T47D (cell line): Measurements from ENCODE around the gene ENO4.

Source experiments
- DNase-seq, 2 experiments: peaks; one replicate each; pipeline versions ENCODE4 v3.0.0 to v3.0.0-alpha.2; 2011 to 2012; ENCODE audit warnings: low read depth in 1 of 2, low spot score in 1 of 2
- JUND ChIP-seq: IDR thresholded peaks from 2 replicates; pipeline ENCODE4 v1.6.1; 2012; ENCODE audit warnings: low read depth
- in situ Hi-C: cut with HindIII; loops from 2 replicates; pipeline ENCODE4 v1.10.0; 2016; ENCODE audit warnings: low sequenced_read_pairs, low pct_unique_long_range_greater_than_20kb

ENO4 gene

DNA sequence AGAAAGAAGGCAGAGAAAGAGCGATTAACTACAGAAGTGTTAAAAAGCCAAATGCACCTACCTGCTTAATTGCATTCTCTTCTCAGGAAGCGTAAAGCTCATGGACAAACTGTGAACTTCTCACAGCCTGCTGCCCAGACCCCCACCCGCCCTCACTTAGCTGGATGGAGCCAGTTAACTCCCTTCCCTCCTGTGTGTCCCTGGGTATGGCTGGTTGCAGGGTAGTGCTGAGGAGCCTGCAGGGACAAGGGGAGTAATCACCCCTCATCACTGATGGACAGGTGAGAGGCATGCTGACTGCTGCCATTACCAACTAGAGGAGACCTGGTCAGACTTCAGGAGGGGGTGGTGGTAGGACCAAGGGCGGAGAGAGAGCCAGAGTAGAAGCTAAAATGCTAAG lies 37.5 kb downstream of the ENO4 start:
- in situ Hi-C loops: no loop called here
- no peak for TF ChIP-seq JUND
- no peak for DNase-seq

DNA sequence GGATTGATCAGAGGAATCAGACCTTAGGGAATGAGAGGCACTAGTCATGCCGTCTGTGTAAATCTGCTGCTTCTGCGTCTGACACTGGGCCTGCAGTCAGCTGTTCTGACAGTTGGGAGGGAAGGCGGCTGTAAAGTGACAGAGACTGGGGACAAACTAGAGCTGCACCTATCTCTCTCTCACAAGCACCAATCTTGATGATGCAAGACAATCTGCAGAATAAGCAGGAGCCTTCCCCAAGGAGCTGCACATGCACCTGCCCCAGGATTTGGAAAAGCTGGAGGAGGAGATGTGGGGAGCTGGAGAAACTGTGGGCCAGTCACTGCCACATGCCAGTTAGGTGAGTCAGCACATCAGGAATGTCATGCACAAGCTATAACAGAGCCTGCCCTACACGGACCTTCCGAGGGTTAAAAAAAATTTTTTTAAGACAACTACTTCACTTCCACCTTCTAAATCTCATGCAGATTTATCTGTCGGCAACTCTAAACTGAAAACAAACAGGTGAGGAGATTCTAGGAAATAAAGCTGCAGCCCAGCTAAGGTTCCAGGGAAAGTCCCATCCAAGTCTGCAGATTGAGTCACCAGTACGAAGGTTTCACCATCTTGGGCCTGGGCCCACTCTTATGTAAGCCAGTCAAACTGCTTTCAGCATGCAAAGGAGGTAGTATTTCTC lies 39.2 kb downstream of the ENO4 start:
- TF ChIP-seq JUND: peak; percentile 78
- peak in 1 of 2 experiments; percentile 60 for DNase-seq
- in situ Hi-C loops: no loop called here

DNA sequence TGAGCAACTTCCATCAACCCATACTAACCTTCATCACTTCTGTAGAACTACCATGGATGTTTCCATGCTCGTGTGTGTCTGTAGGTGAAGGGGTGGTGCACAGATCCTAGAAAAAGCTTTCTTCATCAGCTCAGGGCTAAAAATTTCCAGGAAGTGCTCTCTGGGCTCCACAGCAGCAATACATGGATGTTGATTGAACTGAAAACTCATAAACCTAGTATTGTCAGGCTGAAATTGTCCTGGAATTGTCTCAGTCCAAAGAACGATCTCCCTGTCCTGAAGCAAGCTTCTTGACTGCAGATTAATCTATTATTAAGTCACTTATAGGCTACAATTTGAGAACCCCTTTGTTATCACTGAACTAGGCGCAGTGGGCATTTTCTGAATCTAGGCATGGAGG lies 39.8 kb downstream of the ENO4 start:
- no peak for TF ChIP-seq JUND
- DNase-seq: no peak
- in situ Hi-C loops: no loop called here

GRCh38 chr10:116891208-116891607 lies 41.9 kb downstream of the ENO4 start:
- DNase-seq: no peak
- TF ChIP-seq JUND: no peak
- in situ Hi-C loops: no loop called here

DNA sequence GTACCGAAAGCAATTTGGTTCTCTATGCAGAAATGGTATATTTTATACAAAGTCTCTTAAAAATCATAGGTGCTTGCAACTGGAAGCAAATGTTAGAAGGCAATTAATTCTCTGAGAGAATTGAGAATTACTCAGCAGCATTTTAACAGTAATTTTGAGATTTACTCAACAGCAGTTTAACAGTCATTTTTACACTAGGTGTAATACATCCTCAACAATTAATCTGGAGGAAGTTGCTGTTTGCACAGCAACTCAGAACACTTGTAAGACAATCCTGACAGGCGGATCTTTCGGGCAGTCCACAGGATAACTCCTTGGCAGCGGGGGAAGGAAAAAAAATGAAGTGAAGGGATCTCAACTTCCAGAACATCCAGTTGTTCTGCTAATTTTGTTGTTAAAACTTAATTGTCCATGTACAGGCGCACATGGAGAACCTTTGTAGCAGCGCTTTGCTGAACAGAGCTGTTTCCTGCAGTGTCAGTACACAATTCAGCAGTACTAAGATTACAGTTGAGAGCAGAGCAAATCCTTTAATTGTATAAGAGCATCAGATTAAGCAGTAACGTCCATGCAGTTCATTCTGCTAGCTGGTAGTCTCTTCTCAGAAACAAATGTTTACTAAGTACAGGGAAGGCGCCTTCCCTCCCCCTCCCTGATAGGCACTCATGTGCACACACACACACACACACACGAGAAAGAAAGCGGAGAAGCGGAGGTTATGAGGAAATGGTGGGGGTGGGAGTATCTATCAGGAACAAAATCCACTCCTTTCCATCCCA lies 43.8 kb downstream of the ENO4 start:
- in situ Hi-C loops: no loop called here
- DNase-seq: no peak
- TF ChIP-seq JUND: no peak

DNA sequence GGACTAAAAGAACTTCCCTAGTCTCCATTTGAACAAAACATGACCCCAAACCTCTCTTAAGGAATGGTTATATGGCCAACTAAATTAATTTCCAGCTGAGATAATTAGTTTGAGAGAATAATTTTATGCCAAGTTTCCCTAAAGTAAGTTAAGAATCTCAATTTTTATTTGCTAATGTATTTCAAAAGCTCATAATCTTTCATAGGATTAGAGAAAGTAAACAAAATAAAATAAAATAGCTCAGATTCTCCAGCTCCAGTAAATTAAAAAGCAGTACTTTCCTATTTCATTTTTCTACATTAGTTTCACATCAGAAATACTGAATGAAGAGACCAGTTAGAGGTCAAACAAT lies 44.4 kb downstream of the ENO4 start:
- in situ Hi-C loops: no loop called here
- TF ChIP-seq JUND: no peak
- DNase-seq: no peak

DNA sequence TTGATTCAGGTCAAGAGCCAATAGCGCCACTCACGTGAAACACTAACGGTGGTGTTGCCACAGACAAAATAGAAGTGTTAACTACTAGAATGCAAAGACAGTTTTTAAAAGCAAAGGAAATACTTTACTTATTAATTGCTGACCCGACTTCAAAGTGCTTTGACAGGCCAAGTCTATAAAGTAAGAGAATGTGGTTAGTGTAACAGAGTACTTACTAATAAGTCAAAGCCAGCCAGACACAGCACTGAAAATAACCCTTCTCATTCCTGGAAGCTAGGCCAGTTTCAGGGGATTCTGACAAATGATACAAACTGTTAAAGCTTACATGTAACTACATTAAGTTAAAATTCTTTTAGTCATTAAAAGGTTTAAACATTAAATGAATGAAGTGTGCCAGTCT lies 50.3 kb downstream of the ENO4 start:
- TF ChIP-seq JUND: no peak
- in situ Hi-C loops: no loop called here
- no peak for DNase-seq

DNA sequence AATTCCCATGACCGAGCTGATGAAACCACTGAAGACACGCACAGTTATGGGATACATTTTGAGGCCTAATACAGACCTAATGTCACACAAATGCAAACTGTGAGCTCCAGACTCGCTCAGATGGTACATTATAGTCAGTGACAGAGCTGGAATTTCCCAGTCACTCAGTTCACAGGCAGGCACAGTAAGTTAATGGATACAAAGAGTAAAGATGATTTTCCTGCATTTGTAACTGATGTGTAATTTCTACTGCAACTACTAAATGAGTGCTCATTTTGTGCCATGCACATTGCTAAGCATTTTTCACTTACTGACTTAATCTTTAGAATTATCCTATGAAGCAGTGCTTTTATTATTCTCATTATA lies 56.5 kb downstream of the ENO4 start:
- no peak for DNase-seq
- in situ Hi-C loops: no loop called here
- no peak for TF ChIP-seq JUND

DNA sequence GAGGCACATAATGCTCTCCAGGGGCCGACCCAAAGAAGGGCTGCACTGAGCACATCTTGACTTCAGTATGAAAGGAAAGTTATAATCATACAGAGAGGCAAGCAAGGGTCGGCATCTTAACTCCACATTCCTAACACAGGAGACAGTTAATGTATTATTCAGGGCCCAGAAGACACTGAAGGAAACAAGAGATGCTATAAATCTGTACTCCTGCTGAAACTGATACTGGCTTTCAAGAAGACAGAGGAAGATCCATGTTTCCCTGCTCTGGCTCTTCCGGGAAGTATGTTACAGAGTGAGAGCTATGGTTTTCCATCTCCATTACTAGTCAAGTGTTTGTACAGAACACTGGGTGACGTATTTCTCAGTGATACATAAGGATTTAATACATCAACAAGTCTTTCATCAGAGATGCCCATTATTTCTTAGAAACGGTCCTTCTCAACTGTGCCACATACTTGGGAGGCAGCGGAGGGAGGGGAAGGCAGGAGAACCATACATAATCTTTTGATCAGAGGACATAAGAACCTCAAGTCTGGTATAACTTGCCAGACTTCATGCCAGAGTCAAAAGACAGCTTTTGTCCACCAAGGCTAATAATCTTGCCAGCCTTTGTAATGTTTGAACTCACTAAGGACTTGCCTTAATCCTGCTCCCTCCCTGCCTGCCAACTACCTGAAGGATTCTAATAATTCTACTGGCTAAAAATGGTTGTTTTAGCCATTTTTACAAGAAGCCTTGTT lies 58.1 kb downstream of the ENO4 start:
- in situ Hi-C loops: no loop called here
- peak; percentile 26 to 92 for DNase-seq
- 0 out of 2 replicates have a peak, but pooled peaks have one; percentile 36 for TF ChIP-seq JUND

DNA sequence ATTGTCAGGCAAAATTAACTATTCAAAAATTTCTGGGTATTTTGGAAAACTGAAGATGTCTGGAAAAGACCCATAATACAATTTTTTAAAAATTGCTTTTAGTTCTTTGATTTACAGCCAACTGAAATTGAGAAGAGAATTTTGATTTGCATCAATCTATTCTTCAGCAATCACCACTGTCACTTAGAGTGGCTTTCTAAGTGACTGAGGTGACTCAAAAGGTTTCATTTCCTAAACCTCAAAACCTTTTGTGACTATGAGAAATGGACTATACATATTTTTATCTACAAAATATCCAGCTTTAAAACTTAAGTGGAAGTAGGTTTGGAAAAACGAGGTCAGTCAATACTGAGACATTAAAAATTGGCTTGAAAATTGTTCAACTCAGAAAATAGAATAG lies 60.0 kb downstream of the ENO4 start:
- no peak for DNase-seq
- in situ Hi-C loops: no loop called here
- TF ChIP-seq JUND: no peak

DNA sequence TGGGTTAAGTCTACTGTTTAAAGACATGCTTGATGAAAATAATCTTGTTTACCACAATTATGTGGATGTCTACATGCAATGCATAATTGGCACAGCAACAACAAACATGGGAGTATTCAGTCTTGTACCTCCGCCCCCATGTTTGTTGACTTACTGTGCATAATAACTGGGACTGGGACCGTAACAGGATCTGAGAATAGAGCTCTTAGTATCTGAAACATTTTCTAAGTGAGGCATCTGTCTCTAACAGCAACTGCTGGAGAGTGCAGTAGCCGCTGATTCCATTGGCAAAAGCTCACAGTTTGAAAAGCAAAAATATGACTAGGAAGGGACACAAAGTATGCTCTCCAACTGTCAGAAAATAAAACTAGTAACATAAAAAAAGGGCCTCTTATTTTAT lies 61.6 kb downstream of the ENO4 start:
- TF ChIP-seq JUND: no peak
- in situ Hi-C loops: no loop called here
- DNase-seq: no peak

- in situ Hi-C loops: no loop called here
- DNase-seq: no peak
- TF ChIP-seq JUND: no peak
These were observed 62.9 kb downstream of the ENO4 start for GRCh38 chr10:116912162-116912561.

DNA sequence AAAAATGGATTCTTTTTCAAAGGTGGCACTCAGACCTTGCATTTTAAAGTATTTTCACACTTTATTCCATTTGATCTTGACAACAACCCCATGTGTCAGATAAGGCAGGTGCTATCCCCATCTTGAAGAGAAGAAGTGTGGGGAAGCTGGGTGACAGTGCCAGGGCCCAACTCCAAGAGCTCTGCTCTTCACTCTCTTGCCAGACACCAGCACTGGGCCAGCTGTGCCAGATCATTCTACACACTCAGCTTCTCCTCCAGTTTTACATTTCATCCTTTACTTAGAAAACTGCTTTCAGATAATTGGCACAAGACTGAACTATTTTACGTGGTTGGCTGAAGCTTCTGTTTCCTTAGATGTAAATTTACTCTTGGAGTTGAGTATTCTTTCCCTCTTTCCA lies 64.4 kb downstream of the ENO4 start:
- DNase-seq: no peak
- TF ChIP-seq JUND: no peak
- in situ Hi-C loops: no loop called here
